ENCODE results near the gene LONP1.
"Not testable (repeated sequence)": the region's sequence is repeated elsewhere in the genome, so short reads cannot be mapped to it uniquely, and the experiment has no call there.

Gene LONP1

DNA sequence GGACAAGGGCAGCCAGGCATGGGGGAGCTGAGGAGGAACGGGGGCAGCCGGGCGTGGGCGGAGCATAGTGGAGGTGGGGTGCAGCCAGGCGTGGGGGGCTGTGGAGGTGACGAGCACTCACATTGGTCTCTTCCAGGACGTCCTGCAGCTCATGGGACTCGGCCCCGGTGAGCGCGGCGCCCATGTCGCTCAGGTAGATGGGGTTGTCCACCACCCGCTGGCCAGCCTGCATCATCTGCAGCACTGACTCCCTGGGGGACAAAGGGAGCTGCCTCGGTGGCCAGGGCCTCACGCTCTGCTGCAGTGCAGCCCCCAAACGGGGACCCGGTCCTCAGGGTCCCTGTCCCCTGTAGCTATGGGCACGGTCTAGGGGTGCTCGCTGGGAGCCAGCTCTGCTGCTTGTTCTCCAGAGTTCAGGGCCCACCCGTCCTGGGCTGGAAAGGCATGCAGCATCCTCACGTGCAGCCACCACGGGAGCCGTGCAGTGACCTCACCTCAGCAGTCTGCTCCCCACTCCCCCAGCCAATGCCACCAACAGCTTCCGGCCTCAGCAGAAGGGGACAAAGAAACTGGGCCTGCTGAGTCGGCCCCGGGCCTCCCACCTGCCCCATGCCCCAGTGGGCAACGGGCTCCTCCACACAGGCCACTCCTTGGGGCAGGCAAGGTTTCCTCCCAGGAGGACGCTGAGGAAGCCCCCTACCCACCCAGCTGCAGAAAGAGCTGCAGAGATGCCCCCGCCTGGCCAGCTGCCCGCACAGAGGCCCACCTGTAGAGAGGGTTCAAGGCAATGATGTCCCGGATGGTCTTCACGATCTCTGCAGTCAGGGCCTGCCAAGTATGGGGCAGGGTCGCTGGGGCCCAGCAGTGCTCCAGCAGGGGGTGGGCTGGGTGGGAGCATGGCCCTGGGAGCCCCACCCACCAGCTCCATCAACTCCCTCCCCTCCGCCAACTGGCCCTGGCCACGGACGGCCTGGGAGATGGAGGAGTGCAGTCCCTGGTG is 12.1 kb downstream of the LONP1 start:
- DNase-seq: no peak

DNA sequence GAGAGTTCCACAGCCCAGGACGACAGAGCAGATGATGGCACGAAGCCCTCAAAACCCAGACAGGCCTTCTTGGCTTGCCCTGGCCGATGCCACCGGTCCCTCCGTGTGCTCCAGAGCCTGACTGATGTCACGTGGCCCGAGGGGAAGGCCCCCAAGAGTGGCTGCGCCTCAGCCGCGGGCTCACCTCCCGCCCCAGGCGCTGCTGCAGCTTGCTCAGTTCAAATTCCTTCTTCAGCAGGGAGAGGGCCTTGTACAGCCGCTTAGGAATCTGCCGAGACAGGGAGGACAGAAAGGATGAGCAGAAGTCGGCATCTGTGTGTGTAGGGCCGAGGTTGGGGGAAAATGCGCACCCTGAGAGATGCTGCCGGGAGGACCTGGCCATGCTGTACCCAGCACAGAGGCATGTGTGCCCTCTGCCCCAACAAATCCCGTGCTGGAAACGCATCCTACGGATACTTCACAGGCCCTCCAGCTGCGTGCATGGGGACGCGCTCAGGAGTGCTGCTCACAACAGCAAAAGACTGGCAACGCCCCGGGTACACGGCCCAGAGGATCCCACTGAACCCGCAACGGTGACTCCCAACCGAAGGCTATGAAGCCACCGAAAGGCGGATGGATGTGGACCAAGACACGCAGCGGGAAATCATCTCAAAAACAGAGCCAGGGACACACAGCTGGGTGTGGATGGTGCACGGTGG is 12.9 kb downstream of the LONP1 start:
- no peak for DNase-seq

DNA sequence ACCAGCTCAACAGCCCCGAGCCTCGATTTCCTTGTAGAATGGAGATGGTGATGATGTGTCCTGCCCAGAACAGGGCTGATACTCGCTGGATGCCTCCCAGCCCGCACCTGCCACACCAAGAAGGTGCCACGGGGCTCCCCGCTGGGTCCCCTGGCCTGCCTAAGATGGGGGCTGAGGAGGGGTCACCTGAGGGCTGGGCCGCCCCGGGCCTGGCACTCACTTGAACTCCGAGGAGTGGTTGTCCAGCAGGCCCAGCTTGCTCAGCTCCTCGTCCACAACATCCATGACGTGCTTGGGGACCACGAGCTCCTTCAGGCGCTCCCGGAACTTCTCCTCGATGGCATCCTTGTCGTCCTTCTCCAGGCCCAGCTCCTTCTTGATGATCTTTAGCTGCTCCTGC is 14.4 kb downstream of the LONP1 start:
- no peak for DNase-seq

DNA sequence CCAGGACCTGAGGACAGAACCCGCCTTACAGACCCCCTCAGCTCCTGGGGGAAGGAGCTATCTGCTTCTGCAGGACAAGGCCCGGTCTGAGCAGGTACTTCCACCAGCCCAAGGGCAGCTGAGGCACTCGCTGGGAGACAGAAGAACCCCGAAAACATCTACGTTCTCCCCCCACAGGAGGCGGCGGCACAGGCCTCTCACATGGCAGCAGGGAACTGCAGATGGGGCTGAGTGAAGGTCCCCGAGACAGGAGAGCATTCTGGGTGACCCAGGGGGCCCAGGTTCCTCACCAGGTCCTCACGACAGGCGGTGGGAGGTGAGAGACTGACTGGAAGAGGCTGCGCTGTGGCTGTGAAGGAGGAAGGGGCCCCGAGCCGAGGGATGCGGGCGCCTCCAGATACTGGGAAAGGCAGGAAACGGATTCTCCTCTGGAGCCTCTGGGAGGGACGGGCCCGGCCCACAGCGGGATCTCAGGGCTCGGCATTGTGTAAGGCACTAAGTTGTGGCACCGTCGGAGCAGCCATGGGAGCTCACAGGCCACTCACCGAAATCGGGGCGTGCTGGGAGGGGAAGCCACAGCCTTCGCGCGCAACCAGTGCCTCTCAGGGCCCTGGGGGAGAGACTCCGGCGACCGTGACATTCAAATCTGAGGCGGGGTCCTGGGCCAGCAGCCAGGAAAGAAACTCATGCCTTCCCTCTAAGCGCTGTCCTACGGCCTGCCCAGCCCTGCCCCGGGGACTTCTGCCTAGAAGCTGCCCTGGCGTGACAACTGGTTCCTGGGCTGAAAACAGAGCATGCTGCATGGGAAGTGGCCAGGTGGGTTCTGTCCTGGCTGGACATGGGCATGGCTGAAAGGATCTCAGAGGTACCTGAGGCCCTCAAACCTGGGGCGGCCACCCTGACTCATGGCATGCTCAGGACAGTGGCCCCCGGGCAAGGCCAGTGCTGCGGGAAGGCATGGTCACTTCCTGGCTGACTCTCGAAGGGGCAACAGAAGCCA is 15.8 kb downstream of the LONP1 start:
- DNase-seq: no peak

DNA sequence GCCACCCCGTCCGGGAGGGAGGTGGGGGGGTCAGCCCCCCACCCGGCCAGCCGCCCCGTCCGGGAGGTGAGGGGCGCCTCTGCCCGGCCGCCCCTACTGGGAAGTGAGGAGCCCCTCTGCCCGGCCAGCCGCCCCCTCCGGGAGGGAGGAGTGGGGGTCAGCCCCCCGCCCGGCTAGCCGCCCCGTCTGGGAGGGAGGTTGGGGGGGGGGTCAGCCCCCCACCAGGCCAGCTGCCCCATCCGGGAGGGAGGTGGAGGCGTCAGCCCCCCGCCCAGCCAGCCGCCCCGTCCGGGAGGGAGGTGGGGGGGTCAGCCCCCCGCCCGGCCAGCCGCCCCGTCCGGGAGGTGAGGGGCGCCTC is 17.9 kb downstream of the LONP1 start:
- not testable (repeated sequence) for DNase-seq

DNA sequence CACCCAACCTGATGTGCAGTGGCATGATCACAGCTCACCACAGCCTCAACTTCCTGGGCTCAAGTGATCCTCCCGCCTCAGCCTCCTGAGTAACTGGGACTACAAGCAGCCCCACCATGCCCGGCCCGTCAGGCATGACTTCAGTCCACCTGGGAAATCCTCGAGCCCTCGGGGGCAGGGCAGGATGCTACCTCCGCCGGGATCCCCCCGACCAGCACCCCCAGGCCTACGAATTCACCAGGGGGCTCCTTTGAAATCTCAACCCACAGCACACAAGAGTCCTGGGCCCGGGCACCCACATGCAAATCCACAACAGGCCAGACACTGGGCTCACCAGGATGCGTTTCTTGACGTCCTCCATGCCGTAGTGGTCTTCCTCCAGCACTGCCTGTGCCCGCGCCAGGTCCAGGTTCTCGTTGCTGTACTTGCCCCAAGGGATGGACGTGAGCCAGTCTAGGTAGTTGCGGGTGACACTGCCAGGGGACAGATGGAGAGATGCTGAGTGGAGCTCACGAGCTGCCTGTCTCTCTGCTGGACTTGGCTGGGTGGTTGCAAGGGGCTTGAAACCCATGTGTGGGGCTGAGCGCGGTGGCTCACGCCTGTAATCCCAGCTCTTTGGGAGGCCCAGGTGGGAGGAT is 19.4 kb downstream of the LONP1 start:
- DNase-seq: no peak

DNA sequence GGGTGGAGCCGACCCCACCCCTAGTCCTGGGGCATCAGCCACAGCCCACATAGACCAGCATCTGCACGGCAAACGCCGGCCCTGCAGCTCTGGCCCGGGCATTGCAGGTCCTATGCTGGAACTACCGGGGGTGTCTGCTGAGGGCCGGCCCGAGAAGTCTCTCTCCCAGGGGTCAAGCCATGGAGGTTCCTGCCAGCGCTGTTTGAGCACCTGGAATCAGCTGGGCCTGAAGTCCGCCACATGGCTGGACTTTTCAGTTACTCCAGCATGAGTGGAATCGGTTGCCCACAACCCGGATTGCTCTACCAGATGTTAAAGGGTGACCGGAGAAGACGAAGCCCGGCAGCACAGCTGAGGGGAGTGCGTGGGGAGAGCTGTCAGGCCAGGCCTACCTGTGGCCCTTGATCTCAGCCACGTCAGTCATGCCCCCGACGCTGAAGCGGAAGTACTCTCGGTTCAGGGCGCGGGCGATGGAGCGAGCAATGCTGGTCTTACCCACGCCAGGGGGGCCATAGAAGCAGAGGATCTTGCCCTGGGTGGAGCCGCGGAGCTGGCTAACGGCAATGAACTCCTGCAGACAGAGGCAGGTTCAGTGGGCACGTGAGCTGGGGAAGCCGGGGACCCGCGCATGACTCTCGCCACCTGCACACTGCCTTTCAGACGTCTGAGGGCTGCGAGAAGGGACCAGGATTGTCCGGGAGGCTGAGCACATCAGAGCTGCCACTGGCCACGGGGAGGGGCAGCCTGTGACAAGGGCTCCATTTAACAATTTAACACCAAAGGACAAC is 21.1 kb downstream of the LONP1 start:
- no peak for DNase-seq

DNA sequence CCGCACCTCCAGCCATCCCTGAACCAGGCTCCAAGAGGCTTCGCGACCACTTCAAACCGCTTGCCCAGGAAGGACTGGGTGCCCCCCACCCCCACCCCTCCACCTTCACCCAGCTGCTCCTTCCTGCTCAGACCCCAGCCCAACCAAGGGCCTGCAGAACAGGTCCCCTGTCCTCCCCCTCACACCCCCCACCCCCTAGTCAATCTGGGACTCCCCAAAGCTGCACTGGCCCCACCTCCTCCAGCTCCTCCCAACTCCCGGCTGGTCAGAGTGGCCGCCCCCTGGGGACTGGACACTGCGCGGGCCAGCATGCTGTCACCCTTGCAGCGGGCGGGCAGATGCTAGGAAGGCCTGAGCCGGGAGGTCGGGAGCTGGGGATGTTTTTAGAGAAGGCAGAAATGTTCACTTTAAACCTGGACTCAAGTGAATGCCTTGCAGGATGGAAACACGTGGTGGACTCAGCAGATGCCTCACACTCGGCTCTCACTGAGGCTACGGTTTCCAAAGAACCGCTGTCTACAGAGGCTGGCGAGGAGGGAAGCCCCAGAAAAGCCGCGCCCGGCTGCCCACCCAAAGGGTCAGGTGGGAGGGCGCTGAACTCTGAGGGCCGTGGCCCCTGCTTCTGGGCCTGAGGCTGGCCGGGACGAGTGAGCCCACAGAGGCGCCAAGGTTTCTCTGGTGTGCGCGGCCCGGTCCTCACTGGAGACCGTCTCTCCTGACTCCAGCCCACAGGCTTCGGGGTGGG is 21.9 kb downstream of the LONP1 start:
- peak; percentile 5 for DNase-seq

DNA sequence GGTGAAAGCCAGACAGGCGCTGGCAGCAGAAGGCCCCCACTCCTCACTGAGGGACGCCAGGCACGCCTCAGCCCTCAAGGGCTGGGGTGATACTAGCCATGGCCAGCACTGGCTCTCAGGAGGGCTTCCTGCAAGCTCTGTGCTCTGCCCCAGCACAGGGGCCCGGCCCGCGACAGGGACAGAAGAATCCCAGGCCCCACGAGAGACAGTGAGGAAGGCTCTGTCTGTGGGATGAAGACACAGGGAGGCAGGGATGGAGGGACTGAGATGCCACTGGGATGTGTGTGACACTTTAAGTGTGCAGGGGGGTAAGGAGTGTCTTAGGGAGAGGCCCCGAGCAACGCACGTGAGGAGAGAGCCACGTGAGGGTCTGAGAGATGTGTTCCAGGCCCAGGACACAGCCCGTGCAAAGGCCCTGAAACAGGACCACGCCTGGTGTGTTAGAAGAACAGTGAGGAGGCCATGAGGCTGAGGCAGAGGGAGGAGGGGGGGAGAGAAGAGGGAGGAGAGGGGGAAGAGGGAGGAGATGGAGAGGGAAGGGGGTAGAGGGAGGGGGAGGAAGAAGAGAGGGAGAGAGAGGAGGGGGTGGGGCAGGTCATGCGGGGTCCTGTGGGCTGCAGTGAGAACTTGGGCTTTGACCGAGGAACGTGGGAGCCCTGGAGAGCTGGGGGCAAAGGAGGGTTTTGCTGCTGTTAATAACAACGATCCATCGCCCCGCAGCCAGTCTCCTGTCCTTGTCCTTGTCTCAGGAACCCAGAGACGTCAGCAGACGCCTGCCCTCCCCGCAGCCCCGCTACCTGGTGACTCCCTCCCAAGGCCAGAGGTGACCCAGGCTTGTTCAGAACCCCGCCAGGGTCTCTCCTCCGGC is 22.7 kb downstream of the LONP1 start:
- DNase-seq: peak; percentile 29

DNA sequence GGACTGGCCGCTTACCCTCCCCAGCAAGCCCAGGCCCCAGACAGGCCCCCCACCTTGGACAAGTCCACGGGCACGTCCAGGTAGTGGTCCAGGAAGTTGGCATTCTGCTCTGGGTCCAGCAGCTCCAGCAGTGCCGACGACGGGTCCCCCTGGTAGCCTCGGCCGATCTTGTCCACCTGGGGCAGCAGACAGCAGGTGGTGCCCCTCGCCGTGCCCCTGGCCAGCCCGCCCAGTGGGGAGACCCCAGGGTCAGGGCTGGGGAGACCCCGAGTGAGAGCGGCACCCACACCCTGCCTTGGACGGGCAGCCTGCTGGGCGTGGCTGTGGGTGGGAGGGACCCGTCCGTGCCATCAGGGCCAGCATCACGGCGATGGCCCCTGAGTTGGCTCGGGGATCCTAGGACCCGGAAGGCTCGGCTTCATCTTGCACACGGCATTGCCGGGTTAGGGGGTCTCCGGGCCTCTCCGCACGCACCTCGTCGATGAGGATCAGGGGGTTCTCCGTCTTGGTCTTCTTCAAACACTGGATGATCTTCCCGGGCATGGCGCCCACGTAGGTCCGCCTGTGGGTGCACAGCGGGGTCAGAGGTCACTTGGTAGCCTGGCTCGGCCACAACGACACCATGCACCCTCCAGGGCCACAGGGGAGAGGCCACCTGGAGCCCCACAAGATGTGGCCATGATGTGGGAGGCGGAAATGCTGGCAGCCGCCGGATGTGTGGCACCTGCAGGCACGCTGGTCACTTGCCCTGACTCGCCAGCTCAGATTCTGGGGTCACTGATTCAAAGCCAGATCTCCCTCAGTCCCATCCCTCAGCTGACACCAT is 23.5 kb downstream of the LONP1 start:
- peak; percentile 9 for DNase-seq

DNA sequence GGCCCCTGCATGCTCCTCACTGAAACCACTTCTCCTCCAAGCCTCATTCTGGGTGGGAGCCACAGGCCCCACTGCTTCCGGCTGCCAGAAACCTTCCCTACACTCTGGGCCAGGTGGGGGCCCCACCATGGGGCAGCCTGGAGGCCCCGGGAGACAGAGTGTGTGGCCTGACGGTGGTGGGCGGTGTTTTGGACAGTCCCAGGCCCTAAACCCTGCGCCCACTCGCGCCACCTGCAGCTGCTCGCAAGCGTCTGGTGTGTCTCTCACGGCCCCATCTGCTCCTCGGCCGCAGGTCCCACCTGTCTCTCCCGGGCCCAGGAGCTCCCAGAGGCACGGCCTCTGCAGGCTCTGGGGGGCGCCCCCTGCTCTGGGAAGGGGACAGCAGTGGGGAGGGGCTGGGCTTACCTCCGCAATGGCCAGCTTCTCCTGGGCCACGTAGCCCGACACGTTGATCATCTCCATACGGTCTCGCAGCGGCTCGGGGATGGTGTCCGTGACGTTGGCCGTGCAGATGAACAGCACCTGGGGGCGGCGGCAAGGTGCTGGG is 24.2 kb downstream of the LONP1 start:
- peak; percentile 13 for DNase-seq

DNA sequence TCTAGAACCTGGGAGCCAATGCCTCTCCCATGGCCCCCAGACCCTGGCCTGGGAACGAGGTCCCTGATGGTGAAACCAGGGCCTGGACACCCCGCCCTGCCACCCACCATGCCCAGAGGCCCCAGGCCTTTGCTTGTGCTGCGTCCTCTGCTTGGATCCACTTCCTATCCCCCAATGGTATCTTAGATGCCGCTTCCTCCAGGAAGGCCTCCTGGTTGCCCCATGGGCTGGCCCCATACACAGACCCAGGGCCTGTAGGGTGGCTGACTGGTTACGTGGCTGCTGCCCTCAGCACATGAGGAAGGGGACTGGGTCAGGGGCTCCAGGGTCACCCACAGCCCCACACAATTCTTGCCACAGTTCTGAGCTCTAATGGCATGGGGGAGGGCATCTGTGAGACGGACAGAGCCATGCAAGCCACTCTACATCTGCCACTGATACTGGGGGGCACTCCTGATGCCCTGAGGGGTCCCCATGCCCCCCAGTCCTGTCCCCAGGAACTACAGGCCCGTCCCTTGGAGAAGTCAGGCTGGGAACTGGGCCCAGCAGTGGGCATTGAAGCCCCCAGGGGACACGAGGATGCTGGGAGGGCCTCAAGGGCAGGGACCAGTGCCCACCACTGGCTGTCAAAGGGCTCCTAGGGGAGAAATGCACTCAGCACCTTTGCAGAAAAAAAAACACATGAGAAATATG is 24.8 kb downstream of the LONP1 start:
- DNase-seq: peak; percentile 17

DNA sequence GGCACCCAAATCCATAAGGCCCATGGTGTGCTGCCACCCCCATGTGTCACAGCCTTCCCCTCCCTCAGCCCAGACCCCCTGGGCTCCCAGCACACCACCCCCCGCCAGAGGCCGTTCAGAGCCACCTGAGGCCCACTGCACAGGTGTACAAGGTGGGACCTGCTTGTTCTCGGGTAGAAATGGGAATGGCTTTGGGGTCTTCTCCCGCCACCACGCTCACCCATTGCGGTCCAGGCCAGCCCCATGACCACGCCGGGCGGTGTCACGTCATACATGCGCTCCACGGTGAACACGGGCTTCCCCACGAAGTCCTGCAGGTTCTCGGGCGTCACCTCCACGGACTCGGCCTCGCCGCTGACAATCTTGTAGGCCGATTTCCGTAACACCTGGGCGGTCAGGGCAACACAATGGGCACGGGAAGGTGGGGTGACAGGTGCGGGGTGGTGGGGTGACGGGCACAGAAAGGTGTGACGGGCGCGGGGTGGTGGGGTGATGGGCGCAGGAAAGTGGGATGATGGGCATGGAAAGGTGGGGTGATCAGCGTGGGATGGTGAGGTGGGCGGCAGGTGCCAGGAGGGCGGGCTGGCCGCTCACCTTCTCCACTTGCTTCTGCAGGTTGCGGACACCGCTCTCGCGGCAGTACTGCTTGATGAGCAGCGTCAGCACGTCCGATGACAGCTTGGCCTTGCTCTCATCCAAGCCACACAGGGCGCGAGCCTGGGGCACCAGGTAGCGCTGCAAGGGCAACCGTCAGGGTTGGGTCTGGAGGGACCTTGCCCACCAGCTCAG is 25.6 kb downstream of the LONP1 start:
- peak; percentile 4 for DNase-seq

DNA sequence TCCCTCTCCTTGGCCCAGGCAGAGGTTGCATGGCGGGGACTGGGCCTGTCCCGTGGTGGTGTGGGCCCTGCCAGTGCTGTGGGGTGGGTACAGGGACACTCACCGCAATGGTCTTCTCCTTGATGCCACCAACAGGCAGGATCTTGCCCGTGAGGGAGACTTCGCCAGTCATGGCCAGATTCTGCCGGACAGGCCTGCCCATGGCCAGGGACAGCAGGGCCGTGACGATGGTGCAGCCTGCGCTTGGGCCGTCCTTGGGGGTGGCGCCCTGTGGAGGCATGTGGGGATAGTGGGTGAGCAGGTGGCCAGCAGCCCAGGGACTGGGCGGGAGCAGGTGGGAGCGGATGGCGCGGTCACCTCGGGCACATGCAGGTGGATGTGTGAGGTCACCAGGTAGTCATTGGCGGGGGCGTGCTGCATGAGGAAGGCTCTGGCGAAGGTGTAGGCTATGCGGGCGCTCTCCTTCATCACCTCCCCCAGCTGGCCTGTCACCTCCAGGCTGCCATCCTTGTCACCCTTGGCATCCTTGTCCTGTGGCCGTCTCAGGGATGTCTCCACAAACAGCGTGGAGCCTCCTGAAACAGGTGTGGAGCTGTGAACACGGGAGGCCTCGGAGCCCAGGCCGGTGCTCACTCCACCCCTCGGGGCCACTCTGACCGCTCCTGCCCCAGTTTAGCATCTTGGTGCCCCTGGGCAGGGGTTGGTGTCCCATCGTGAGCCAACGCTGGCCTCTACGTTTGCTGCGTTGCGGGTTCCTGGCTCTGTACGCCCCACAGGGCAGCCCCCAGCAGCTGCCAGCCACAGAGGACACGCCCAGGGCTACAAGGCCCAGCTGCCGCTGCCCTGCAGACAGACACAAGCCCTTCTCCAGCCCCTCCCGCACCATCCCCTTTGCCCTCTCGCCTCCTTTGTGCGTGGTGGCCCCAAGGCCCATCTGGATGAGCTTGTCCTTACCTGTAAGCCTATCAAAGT is 26.5 kb downstream of the LONP1 start:
- peak; percentile 41 for DNase-seq

DNA sequence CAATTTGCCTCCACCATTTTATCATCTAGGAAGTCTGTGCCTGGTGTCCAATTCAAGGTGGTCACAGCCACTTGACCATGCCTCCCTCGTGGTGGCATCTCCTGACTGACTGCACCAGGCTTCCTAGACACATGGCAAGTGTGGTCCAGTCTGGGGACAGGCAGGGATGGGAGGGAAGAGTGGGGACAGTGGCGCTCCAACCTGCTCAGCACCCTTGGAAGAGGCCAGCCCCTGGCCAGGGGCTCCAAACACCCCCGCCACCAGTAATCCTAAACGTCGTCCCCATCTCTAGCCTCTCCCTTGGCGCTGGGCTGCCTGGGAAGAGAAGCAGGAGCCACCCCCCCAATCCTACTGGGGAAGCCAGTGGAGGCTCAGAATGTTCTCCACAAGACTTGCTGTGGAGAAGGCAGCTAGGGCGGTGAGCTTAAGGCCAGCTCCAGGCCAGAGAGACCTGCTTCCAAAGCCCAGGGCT is 27.2 kb downstream of the LONP1 start:
- DNase-seq: peak; percentile 34
